Glutamatergic neuron (in vitro differentiated cells): Measurements from ENCODE around the gene RTN3. TPM values are rescaled to one million over a fixed set of nuclear protein-coding genes. Genes with fewer than 3 reads are reported as not detected.
"Not testable (repeated sequence)": the region's sequence is repeated elsewhere in the genome, so short reads cannot be mapped to it uniquely, and the experiment has no call there.

ENCODE experiments used
- DNase-seq: peaks from one replicate; pipeline ENCODE4 v3.0.0; 2022
- H3K27ac Mint-ChIP-seq: one replicate; pipeline ENCODE4 v1.8.0; 2020; ENCODE audit warnings: mild to moderate bottlenecking, mixed read lengths, inconsistent platforms; ENCODE audit not compliant: unreplicated experiment
- H3K27me3 Mint-ChIP-seq: one replicate; pipeline ENCODE4 v1.8.0; 2020; ENCODE audit warnings: mild to moderate bottlenecking, moderate library complexity, mixed read lengths, inconsistent platforms; ENCODE audit not compliant: unreplicated experiment
- H3K36me3 Mint-ChIP-seq: one replicate; pipeline ENCODE4 v1.8.0; 2020; ENCODE audit warnings: mild to moderate bottlenecking, mixed read lengths, inconsistent platforms; ENCODE audit not compliant: unreplicated experiment
- H3K4me1 Mint-ChIP-seq: one replicate; pipeline ENCODE4 v1.8.0; 2020; ENCODE audit warnings: mild to moderate bottlenecking, low read depth, mixed read lengths, inconsistent platforms; ENCODE audit not compliant: unreplicated experiment
- H3K4me3 Mint-ChIP-seq: one replicate; pipeline ENCODE4 v1.8.0; 2020; ENCODE audit warnings: mild to moderate bottlenecking, mixed read lengths, inconsistent platforms; ENCODE audit not compliant: unreplicated experiment
- H3K9me3 Mint-ChIP-seq: one replicate; pipeline ENCODE4 v1.8.0; 2020; ENCODE audit warnings: mild to moderate bottlenecking, moderate library complexity, mixed read lengths, inconsistent platforms; ENCODE audit not compliant: unreplicated experiment
- total RNA-seq: library from RNA; stranded (reverse); fragmentation: NEBNext Ultra II Directional; extraction: Animal tissue kit (Norgen Biotek cat#: 25700); gene quantifications from one replicate; pipeline ENCODE4 v1.2.1, GENCODE V29; 2021; ENCODE audit not compliant: unreplicated experiment
- TF ChIP-seq, protein P1 (sequence below): fragments of 200-600 bp; sonication (generic); IDR thresholded peaks from one replicate; pipeline ENCODE4 v1.5.0; 2021; ENCODE audit not compliant: partially characterized antibody, unreplicated experiment

RTN3 gene
- total RNA-seq, 1 donor from 2014 or later, result 338 TPM

DNA sequence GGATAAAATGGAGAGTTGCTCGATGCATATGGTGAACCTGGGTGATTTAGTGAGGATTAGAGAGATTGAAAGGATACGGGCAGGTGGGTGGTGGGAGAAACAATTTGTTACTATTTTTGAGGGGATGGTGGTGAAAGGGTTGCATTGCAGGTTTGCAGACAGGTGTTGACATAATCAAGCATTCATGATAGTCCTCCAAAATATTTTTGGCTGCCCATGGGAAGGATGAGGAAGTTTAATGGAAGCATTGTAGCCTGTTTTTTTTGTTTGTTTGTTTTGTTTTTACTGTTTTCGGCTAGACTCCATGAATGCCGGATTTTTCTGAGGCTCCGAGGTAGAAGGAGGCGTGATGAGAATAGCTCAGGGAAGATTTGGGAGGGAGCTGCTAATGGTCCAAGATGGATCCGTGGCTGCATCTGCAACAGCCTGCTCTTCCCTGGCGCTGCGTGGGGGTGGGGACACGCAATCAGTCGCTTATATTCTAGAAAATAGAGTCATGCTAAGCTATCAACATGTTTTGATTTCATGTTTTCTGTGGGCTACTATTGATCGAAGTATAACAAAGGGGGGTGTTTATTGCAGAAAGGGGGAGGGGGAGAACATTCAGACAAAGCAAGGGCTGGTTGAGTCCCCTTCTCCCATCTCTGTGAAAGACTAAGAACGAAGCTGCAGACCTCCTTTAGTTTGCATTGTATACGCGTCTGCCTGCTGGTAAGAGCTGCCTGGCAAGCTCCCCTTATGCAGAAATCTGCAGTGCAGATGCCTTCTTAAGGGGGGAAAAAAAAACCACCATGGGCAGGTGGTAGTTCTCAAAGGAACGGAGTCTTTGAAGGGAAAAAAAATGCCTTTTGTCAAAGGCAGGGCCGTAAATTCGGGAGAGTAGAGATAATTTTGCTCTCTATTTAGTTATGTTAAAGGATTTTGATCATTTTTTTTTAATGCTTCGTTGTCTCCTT lies 1.0 kb downstream of the RTN3 start:
- H3K9me3 Mint-ChIP-seq, result peaks cover 8% of the 10 kb centered on the region
- H3K27ac Mint-ChIP-seq, result peak overlapping the region; percentile 98
- peaks cover 12% of the 10 kb centered on the region for H3K4me1 Mint-ChIP-seq
- peak; percentile 53 for DNase-seq
- peak overlapping the region; percentile 98 for H3K4me3 Mint-ChIP-seq
- H3K27me3 Mint-ChIP-seq, result peaks cover 15% of the 10 kb centered on the region
- TF ChIP-seq, protein P1, sequence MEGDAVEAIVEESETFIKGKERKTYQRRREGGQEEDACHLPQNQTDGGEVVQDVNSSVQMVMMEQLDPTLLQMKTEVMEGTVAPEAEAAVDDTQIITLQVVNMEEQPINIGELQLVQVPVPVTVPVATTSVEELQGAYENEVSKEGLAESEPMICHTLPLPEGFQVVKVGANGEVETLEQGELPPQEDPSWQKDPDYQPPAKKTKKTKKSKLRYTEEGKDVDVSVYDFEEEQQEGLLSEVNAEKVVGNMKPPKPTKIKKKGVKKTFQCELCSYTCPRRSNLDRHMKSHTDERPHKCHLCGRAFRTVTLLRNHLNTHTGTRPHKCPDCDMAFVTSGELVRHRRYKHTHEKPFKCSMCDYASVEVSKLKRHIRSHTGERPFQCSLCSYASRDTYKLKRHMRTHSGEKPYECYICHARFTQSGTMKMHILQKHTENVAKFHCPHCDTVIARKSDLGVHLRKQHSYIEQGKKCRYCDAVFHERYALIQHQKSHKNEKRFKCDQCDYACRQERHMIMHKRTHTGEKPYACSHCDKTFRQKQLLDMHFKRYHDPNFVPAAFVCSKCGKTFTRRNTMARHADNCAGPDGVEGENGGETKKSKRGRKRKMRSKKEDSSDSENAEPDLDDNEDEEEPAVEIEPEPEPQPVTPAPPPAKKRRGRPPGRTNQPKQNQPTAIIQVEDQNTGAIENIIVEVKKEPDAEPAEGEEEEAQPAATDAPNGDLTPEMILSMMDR, result no peak
- no peaks in the 10 kb centered on the region for H3K36me3 Mint-ChIP-seq

DNA sequence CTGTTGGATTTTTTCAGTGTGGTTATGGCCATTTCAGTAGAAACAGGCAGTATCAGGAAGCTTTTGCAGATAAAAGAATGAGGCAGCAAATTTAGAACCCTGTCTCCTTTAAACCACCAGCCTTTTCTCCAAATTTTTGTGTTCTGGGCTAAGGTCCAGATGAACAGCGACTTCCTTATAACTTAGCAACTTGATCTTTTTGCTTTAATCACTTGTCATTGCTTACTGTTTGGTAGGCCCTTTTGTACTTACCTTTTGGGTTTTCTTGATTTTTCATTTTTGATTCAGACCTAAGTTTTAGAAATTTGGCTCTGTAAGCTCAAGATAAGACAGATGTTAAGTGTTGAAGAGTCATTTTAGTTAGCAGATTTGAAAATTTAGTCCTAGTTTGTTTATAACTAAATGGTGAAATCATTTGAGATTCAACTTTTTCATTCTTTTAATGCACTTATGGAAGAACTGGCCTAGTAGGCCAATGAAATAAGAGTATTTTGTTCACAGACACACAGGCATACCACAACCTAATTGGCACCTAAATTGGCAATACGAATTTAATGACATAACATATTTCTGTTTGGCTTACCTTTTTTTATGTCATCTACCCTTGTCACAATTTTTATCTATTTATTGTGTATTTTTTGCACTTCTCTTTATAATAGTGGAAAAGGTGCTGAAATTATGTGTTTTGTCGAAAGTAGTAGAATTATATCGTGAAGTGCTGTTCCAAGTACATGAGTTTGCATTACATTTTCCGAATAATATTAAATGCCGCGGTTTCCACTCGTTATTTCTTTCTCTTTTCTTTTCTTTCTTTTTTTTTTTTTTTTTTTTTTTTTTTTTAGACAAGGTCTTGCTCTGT lies 2.1 kb downstream of the RTN3 start:
- H3K9me3 Mint-ChIP-seq, result peaks cover 8% of the 10 kb centered on the region
- H3K27ac Mint-ChIP-seq, result peak overlapping the region; percentile 98

DNA sequence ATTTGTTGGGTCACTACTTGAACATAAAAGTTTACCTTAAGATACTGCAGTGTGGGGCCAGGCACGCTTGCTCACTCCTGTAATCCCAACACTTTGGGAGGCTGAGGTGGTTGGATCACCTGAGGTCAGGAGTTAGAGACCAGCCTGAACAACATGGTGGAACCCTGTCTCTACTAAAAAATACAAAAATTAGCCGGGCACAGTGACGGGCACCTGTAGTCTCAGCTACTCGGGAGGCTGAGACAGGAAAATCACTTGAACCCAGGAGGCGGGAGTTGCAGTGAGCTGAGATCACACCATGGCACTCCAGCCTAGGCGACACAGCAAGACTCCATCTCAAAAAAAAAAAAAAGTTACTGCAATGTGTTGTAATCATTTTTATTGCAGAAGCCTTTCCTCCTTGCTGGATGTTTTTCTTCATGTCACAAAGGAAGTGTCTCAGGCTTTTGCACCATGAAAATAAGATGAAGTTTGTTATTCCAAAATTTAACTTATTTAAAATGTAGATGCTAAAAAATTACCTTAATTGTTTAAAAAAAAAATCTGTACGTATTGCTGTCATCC lies 3.9 kb downstream of the RTN3 start:
- not testable (repeated sequence) for DNase-seq, H3K4me3 Mint-ChIP-seq, H3K36me3 Mint-ChIP-seq, H3K27ac Mint-ChIP-seq
- Mint-ChIP-seq H3K27me3 (peaks cover 15% of the 10 kb centered on the region), H3K4me1 (peaks cover 23% of the 10 kb centered on the region), H3K9me3 (peaks cover 10% of the 10 kb centered on the region)

More for the DNA sequence above, 2.1 kb downstream of the RTN3 start:
- Mint-ChIP-seq H3K36me3 (no peaks in the 10 kb centered on the region), H3K4me3 (peak overlapping the region; percentile 98), H3K4me1 (peaks cover 17% of the 10 kb centered on the region), H3K27me3 (peaks cover 15% of the 10 kb centered on the region)
- DNase-seq, result no peak
- TF ChIP-seq, protein P1, result no peak

DNA sequence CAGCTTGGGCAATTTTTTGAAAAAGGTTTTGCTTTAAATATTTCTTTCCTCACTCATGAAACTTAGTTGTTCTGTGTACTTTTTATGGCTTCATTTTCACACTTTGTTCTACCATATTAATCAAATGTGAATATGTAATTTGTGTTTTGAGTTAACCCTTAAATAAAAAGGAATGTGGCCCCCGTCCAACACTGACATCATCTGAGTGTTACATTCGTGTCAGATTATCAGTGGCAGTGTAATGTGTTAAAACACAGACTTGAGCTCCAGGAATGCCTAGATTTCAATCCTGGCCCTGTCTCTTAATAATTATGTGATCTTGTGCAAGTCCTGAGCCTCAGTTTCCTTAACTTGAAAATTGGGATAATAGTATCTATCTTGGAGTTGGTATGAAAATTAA lies 5.6 kb downstream of the RTN3 start:
- Mint-ChIP-seq H3K4me3 (peak overlapping the region; percentile 6), H3K27me3 (peaks cover 14% of the 10 kb centered on the region), H3K9me3 (peaks cover 8% of the 10 kb centered on the region), H3K36me3 (no peaks in the 10 kb centered on the region), H3K4me1 (peaks cover 22% of the 10 kb centered on the region), H3K27ac (no peak overlapping the region)
- no peak for DNase-seq
- TF ChIP-seq, protein P1, result no peak

DNA sequence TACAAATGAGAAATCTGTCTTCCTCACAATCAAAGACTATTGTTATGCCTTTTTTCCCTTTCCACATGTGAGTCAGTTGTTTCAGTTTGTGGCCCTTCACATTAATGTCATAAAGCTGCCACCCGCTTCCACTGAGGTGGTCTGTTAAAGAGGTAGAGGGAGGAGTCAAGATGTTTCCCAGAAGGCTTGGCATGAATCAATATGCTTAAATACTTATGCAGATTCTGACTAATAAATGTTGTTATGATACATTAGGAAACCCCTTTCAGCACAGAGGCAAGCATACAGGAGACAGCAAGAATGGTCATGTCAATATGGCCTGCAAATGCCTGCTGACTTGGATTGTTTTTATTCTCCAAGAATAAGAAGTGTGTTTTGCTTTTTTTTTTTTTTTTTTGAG lies 6.5 kb downstream of the RTN3 start:
- Mint-ChIP-seq H3K4me1 (peaks cover 22% of the 10 kb centered on the region), H3K9me3 (peaks cover 4% of the 10 kb centered on the region), H3K27me3 (peaks cover 6% of the 10 kb centered on the region), H3K36me3 (no peaks in the 10 kb centered on the region), H3K4me3 (no peak overlapping the region), H3K27ac (no peak overlapping the region)
- no peak for DNase-seq
- TF ChIP-seq, protein P1, result no peak
